Neuronal stem cell (in vitro differentiated cells): ENCODE results near the gene SLC26A8.

Source experiments
- DNase-seq: peaks from one replicate; pipeline ENCODE4 v3.0.0-alpha.2; 2013; ENCODE audit warnings: low spot score
- H2AFZ ChIP-seq: one replicate; pipeline ENCODE4 v1.6.1; 2013; ENCODE audit warnings: mild to moderate bottlenecking, low read length, inconsistent platforms
- H2AK5ac ChIP-seq: 2 replicates; pipeline ENCODE4 v1.6.1; 2013; ENCODE audit warnings: low read depth, mild to moderate bottlenecking, inconsistent platforms, low read length, moderate library complexity, mixed read lengths
- H2BK120ac ChIP-seq: 2 replicates; pipeline ENCODE4 v1.6.1; 2013; ENCODE audit warnings: low read depth, mild to moderate bottlenecking, inconsistent platforms, low read length, moderate library complexity, mixed read lengths
- H2BK12ac ChIP-seq: one replicate; pipeline ENCODE4 v1.6.1; 2013; ENCODE audit warnings: low read length, inconsistent platforms
- H2BK15ac ChIP-seq: 2 replicates; pipeline ENCODE4 v1.6.1; 2013; ENCODE audit warnings: mild to moderate bottlenecking, low read length, inconsistent platforms, mixed read lengths
- H2BK5ac ChIP-seq: one replicate; pipeline ENCODE4 v1.6.1; 2013; ENCODE audit warnings: inconsistent platforms, mild to moderate bottlenecking, low read length, moderate library complexity
- H3K14ac ChIP-seq: one replicate; pipeline ENCODE4 v1.6.1; 2013; ENCODE audit warnings: low read length, inconsistent platforms
- H3K18ac ChIP-seq: 2 replicates; pipeline ENCODE4 v1.6.1; 2013; ENCODE audit warnings: low read length, inconsistent platforms
- H3K23ac ChIP-seq: 2 replicates; pipeline ENCODE4 v1.6.1; 2013; ENCODE audit warnings: low read depth, mild to moderate bottlenecking, mixed read lengths, low read length, inconsistent platforms; ENCODE audit not compliant: poor library complexity
- H3K27ac ChIP-seq: replicated peaks from 3 replicates; pipeline ENCODE4 v1.5.1; 2013; ENCODE audit warnings: low read length, inconsistent platforms
- H3K27me3 ChIP-seq, 3 experiments: 2 replicates each; pipeline ENCODE4 v1.6.1; 2013; ENCODE audit warnings: low read length in 3 of 3, mild to moderate bottlenecking in 2 of 3, inconsistent platforms in 1 of 3, low read depth in 1 of 3, mixed read lengths in 1 of 3, moderate library complexity in 1 of 3; ENCODE audit not compliant: control insufficient read depth in 3 of 3, insufficient read depth in 3 of 3
- H3K36me3 ChIP-seq, 2 donors: replicated peaks in 1 of 2; 2 replicates each; pipeline ENCODE4 v1.6.1; 2013; ENCODE audit warnings: low read length in 2 of 2; ENCODE audit not compliant: control insufficient read depth in 2 of 2, insufficient read depth in 2 of 2
- H3K4ac ChIP-seq: 2 replicates; pipeline ENCODE4 v1.6.1; 2013; ENCODE audit warnings: inconsistent platforms, mild to moderate bottlenecking, low read length, moderate library complexity
- H3K4me1 ChIP-seq, 2 donors: 1 replicate in 1 of 2; 2 replicates in 1 of 2; pipeline ENCODE4 v1.6.1; 2013; ENCODE audit warnings: low read length in 2 of 2, low read depth in 1 of 2; ENCODE audit not compliant: control insufficient read depth in 2 of 2, insufficient read depth in 1 of 2
- H3K4me2 ChIP-seq: one replicate; pipeline ENCODE4 v1.6.1; 2013; ENCODE audit warnings: mild to moderate bottlenecking, low read length, inconsistent platforms; ENCODE audit not compliant: insufficient read depth, poor library complexity, severe bottlenecking
- H3K4me3 ChIP-seq, 2 donors: 2 replicates each; pipeline ENCODE4 v1.5.1; 2013; ENCODE audit warnings: low read length in 2 of 2, mild to moderate bottlenecking in 2 of 2, inconsistent platforms in 1 of 2, moderate library complexity in 1 of 2
- H3K79me1 ChIP-seq: one replicate; pipeline ENCODE4 v1.6.1; 2013; ENCODE audit warnings: low read depth, mild to moderate bottlenecking, inconsistent platforms, low read length, moderate library complexity
- H3K9ac ChIP-seq: one replicate; pipeline ENCODE4 v1.6.1; 2013; ENCODE audit warnings: mild to moderate bottlenecking, low read depth, low read length, inconsistent platforms; ENCODE audit not compliant: poor library complexity
- H3K9me3 ChIP-seq, 2 donors: replicated peaks in 1 of 2; 2 replicates each; pipeline versions ENCODE3 to v1.6.1; 2013; ENCODE audit warnings: low read length in 2 of 2, mild to moderate bottlenecking in 2 of 2, inconsistent platforms in 1 of 2, low read depth in 1 of 2, mixed read lengths in 1 of 2, moderate library complexity in 1 of 2; ENCODE audit not compliant: control insufficient read depth in 2 of 2, insufficient read depth in 1 of 2
- H4K8ac ChIP-seq: one replicate; pipeline ENCODE4 v1.6.1; 2013; ENCODE audit warnings: low read depth, mild to moderate bottlenecking, inconsistent platforms, low read length, moderate library complexity
- H4K91ac ChIP-seq: one replicate; pipeline ENCODE4 v1.6.1; 2013; ENCODE audit warnings: low read length, low read depth, mild to moderate bottlenecking, inconsistent platforms; ENCODE audit not compliant: poor library complexity
- WGBS, 2 donors: extraction: QIAGEN DNeasy Blood & Tissue Kit; methylation state at CpG; one replicate each; pipeline ENCODE4 v1.1.7; 2013; ENCODE audit warnings: missing lambda C conversion rate in 2 of 2, mixed read lengths in 1 of 2; ENCODE audit not compliant: insufficient read length in 2 of 2, insufficient replicate concordance in 1 of 2; ENCODE audit errors: extremely low coverage in 2 of 2; 5-methylcytosine and 5-hydroxymethylcytosine counted together

The SLC26A8 gene

DNA sequence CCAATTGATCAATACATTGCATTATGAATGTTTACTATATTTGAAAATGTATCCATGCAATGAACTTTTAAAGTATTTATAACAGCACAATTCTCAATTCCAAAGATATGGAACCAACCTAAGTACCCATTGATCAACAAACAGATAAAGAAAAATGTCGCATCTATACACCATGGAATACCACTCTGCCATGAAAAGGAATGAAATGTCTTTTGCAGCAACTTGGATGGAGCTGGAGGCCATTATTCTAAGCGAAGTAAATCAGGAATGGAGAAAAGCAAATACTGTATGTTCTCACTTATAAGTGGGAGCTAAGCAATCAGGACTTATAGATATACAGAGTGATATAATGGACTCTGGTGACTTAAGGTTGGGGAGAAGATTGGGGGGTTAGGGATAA, 126.4 kb downstream of the SLC26A8 start:
- H3K9me3 ChIP-seq: peaks cover 2 to 20% of the 10 kb centered on the region in 2 donors
- H2BK15ac ChIP-seq: no peak overlapping the region
- H2BK120ac ChIP-seq: no peak overlapping the region
- H3K4me1 ChIP-seq: peaks cover 0 to 5% of the 10 kb centered on the region in 2 donors
- no peak overlapping the region for H2BK5ac ChIP-seq
- H3K4me3 ChIP-seq: no peak overlapping the region
- no peak overlapping the region for H3K4me2 ChIP-seq
- H3K36me3 ChIP-seq: peaks cover 4 to 65% of the 10 kb centered on the region in 2 donors
- no peak overlapping the region for H3K14ac ChIP-seq
- no peak overlapping the region for H3K27ac ChIP-seq
- H3K79me1 ChIP-seq: peaks cover 2% of the 10 kb centered on the region
- no peak overlapping the region for H3K18ac ChIP-seq
- no peak overlapping the region for H2AFZ ChIP-seq
- no CpG with 5 or more reads among the region's 2 CpGs for WGBS, 2 donors
- H2BK12ac ChIP-seq: no peak overlapping the region
- no peak overlapping the region for H3K23ac ChIP-seq
- DNase-seq: no peak
- H4K8ac ChIP-seq: no peak overlapping the region
- H3K9ac ChIP-seq: no peak overlapping the region
- no peaks in the 10 kb centered on the region for H3K27me3 ChIP-seq
- no peak overlapping the region for H4K91ac ChIP-seq
- no peak overlapping the region for H3K4ac ChIP-seq
- no peak overlapping the region for H2AK5ac ChIP-seq

DNA sequence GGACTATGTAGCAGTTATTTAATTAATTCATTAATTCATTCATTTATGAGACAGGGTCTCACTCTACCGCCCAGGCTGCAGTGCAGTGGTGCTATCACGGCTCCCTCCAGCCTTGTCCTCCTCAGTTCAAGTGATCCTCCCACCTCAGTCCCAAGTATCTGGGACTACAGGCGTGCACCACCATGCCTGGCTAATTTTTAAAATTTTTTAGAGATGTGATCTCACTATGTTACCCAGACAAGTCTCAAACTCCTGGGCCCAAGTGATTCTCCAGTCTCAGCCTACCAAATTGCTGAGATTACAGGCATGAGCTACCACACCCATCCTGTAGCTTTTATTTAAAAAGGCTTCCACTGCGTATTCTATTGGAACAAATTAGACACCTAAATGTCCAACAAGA, 127.0 kb downstream of the SLC26A8 start:
- H3K4ac ChIP-seq: no peak overlapping the region
- H4K8ac ChIP-seq: no peak overlapping the region

DNA sequence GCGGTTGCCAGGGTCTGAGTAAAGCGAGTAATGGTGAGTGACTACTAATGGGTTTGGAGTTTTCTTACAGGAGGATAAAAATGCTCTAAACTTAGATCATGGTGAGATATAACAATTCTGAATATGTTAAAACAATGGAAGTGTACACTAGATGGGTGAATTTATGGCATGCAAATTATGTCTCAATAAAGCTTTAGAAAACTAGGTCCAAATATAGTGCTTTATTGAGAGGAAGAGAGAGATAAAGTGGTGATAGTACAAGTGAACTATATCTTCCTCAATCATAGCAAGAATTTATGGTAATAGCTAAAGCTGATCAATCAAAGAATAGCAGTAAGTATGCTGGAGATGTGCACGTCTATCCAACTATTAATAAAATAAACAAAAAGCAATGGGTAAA, 127.4 kb downstream of the SLC26A8 start:
- Histone ChIP-seq H2BK12ac (no peak overlapping the region), H3K36me3 (peaks cover 4 to 59% of the 10 kb centered on the region in 2 donors), H3K27ac (no peak overlapping the region), H4K91ac (no peak overlapping the region), H3K23ac (no peak overlapping the region), H3K18ac (no peak overlapping the region), H2BK15ac (no peak overlapping the region), H3K4me1 (peaks cover 0 to 5% of the 10 kb centered on the region in 2 donors), H3K9ac (no peak overlapping the region), H3K14ac (no peak overlapping the region), H3K4me3 (no peak overlapping the region), H3K79me1 (peaks cover 2% of the 10 kb centered on the region), H3K4ac (no peak overlapping the region), H4K8ac (no peak overlapping the region), H3K4me2 (no peak overlapping the region), H2BK120ac (no peak overlapping the region), H2BK5ac (no peak overlapping the region), H3K9me3 (peaks cover 2 to 20% of the 10 kb centered on the region in 2 donors), H2AFZ (no peak overlapping the region), H2AK5ac (no peak overlapping the region), H3K27me3 (no peaks in the 10 kb centered on the region)
- no CpG with 5 or more reads among the region's 3 CpGs for WGBS, 2 donors
- DNase-seq: no peak

More for the DNA sequence above, 127.0 kb downstream of the SLC26A8 start:
- Histone ChIP-seq H2BK12ac (no peak overlapping the region), H3K36me3 (peaks cover 4 to 61% of the 10 kb centered on the region in 2 donors), H3K79me1 (peaks cover 2% of the 10 kb centered on the region), H3K27ac (no peak overlapping the region), H3K14ac (no peak overlapping the region), H2BK5ac (no peak overlapping the region), H3K18ac (no peak overlapping the region), H3K27me3 (no peaks in the 10 kb centered on the region), H2BK120ac (no peak overlapping the region), H3K9ac (no peak overlapping the region), H4K91ac (no peak overlapping the region), H2BK15ac (no peak overlapping the region), H2AFZ (no peak overlapping the region), H3K23ac (no peak overlapping the region), H3K4me2 (no peak overlapping the region), H3K4me3 (no peak overlapping the region), H2AK5ac (no peak overlapping the region), H3K4me1 (peaks cover 0 to 5% of the 10 kb centered on the region in 2 donors), H3K9me3 (peaks cover 2 to 20% of the 10 kb centered on the region in 2 donors)
- no peak for DNase-seq
- no CpG with 5 or more reads among the region's 4 CpGs for WGBS, 2 donors

DNA sequence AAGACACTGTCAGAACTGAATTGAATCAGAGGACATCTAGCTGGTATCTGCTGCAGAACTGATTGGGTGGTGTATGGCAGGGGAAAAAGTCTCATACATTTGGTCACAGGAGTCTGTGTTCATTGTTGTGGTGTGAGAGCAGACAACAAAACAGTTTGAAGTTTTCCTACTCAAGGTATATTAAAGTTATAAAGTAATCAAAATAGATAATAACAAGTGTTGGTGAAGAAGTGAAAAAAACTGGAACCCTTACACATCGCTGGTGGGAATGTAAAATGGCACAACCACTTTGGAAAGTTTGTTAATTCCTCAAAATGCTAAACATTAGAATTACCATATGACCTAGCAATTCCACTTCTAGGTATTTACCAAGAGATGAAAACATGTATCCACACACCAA, 128.2 kb downstream of the SLC26A8 start:
- Histone ChIP-seq H4K91ac (no peak overlapping the region), H3K79me1 (peaks cover 2% of the 10 kb centered on the region), H3K27ac (no peak overlapping the region), H3K4me3 (no peak overlapping the region), H2BK15ac (no peak overlapping the region), H3K9me3 (peaks cover 2 to 18% of the 10 kb centered on the region in 2 donors), H3K4ac (no peak overlapping the region), H3K4me1 (peaks cover 0 to 5% of the 10 kb centered on the region in 2 donors), H3K14ac (no peak overlapping the region), H3K36me3 (peaks cover 4 to 54% of the 10 kb centered on the region in 2 donors), H4K8ac (no peak overlapping the region), H2BK12ac (no peak overlapping the region), H3K9ac (no peak overlapping the region), H3K23ac (no peak overlapping the region), H2BK120ac (no peak overlapping the region), H2AFZ (no peak overlapping the region), H2AK5ac (no peak overlapping the region), H3K18ac (no peak overlapping the region), H2BK5ac (no peak overlapping the region), H3K4me2 (no peak overlapping the region), H3K27me3 (no peaks in the 10 kb centered on the region)
- no peak for DNase-seq
- WGBS, 2 donors: no CpG with 5 or more reads among the region's 1 CpG
